BE2C (cell line): Measurements from ENCODE around the gene KCNMA1.

Experiments
- DNase-seq: peaks from one replicate; pipeline ENCODE4 v3.0.0-alpha.2; 2020
- H3K27me3 ChIP-seq: fragments of 250-450 bp; sonication (Bioruptor Pico); 2 replicates; pipeline ENCODE4 v1.5.1; 2020; ENCODE audit warnings: mild to moderate bottlenecking
- H3K36me3 ChIP-seq: fragments of 250-450 bp; sonication (Bioruptor Pico); 2 replicates; pipeline ENCODE4 v1.5.1; 2020; ENCODE audit warnings: mild to moderate bottlenecking
- H3K4me1 ChIP-seq: fragments of 250-450 bp; sonication (Bioruptor Pico); 2 replicates; pipeline ENCODE4 v1.5.1; 2020
- H3K4me3 ChIP-seq: 2 replicates; pipeline ENCODE4 v1.5.1; 2011; ENCODE audit warnings: low read depth, low read length
- H3K9me3 ChIP-seq: fragments of 250-450 bp; sonication (Bioruptor Pico); 2 replicates; pipeline ENCODE4 v1.5.1; 2020
- TF ChIP-seq, protein P1 (sequence below): IDR thresholded peaks from 2 replicates; pipeline ENCODE4 v1.5.1; 2012; ENCODE audit warnings: mild to moderate bottlenecking, low read depth, low read length

KCNMA1 gene

DNA sequence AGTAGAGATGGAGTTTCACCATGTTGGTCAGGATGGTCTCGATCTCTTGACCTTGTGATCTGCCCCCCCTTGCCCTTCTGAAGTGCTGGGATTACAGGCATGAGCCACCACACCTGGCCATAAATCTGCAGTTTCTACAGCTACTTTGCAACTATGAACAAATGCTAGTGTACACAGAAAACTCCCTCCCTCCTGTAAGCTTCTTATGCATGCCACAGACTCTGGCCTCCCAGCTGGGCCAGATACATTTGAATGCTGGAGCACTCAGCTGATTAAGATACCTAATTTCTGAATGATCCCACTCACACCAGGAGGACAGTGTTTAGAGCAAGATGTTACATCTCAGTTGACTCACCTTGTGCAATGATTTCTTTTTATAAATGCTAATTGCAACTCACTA is 486.2 kb downstream of the KCNMA1 start:
- H3K9me3 ChIP-seq: no peaks in the 10 kb centered on the region
- H3K27me3 ChIP-seq: no peaks in the 10 kb centered on the region
- H3K36me3 ChIP-seq: no peaks in the 10 kb centered on the region
- no peaks in the 10 kb centered on the region for H3K4me1 ChIP-seq
- DNase-seq: no peak
- TF ChIP-seq, protein P1, sequence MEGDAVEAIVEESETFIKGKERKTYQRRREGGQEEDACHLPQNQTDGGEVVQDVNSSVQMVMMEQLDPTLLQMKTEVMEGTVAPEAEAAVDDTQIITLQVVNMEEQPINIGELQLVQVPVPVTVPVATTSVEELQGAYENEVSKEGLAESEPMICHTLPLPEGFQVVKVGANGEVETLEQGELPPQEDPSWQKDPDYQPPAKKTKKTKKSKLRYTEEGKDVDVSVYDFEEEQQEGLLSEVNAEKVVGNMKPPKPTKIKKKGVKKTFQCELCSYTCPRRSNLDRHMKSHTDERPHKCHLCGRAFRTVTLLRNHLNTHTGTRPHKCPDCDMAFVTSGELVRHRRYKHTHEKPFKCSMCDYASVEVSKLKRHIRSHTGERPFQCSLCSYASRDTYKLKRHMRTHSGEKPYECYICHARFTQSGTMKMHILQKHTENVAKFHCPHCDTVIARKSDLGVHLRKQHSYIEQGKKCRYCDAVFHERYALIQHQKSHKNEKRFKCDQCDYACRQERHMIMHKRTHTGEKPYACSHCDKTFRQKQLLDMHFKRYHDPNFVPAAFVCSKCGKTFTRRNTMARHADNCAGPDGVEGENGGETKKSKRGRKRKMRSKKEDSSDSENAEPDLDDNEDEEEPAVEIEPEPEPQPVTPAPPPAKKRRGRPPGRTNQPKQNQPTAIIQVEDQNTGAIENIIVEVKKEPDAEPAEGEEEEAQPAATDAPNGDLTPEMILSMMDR: no peak
- H3K4me3 ChIP-seq: no peak overlapping the region

DNA sequence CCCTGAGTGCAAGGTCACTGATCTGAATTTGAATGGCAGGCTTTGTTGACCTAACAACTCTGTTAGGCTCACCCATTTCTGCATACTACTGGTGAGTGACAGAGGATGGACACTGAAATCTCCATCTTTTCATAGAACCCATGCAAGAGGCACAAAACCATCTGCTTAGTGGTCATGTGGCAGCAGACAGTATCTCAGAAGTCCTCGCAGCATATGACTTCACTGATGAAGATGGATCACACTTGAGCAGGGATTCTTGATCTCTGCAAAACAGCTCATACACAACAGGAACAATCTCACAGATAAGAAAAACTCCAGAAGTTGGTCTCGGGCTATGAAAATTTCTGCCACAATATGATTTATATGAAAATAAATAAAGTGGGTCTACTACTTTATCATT is 487.9 kb downstream of the KCNMA1 start:
- no peaks in the 10 kb centered on the region for H3K27me3 ChIP-seq
- no peak for DNase-seq
- no peaks in the 10 kb centered on the region for H3K9me3 ChIP-seq
- no peak overlapping the region for H3K4me3 ChIP-seq
- H3K4me1 ChIP-seq: no peaks in the 10 kb centered on the region
- H3K36me3 ChIP-seq: no peaks in the 10 kb centered on the region
- TF ChIP-seq, protein P1: no peak

DNA sequence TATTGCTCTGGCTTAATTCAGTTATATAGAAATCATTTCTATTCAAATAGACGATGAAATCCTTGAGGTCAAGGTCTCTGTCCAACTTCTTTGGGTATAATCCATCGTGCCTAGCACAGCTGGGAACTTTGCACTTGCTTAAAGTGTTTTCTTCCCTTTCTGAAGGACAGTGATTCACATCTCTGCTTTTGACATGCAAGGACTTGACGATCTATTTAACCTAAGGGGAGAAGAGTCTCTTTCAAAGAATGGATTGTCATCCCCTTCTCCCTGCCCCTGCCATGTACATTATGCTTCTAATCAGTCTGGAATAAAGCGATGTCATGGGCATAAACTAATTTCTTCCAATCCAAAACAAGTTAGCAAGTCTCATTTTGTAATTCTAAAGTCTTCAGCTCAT is 488.6 kb downstream of the KCNMA1 start:
- H3K9me3 ChIP-seq: no peaks in the 10 kb centered on the region
- no peaks in the 10 kb centered on the region for H3K4me1 ChIP-seq
- TF ChIP-seq, protein P1: no peak
- no peaks in the 10 kb centered on the region for H3K27me3 ChIP-seq
- DNase-seq: no peak
- H3K4me3 ChIP-seq: no peak overlapping the region
- H3K36me3 ChIP-seq: no peaks in the 10 kb centered on the region

DNA sequence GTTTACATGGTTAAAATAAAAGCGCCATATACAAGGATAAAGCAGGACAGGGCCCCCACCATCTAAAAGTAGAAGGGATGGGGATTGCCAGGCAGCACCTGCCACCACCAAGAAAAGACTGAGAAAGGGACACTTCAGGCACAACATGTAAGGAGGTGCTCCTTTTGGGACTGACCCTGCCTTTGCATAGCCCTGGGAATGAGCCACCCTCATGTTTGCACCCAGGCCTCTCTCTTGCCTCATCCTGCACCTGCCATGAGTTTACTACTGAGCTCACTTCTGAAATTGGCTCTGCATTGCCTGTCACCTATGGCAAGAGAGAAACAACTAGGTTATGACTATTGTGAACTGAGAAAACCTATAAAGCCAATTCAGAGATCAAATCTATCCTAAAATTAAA is 489.7 kb downstream of the KCNMA1 start:
- H3K9me3 ChIP-seq: no peaks in the 10 kb centered on the region
- H3K4me3 ChIP-seq: no peak overlapping the region
- no peaks in the 10 kb centered on the region for H3K36me3 ChIP-seq
- H3K27me3 ChIP-seq: no peaks in the 10 kb centered on the region
- H3K4me1 ChIP-seq: no peaks in the 10 kb centered on the region
- TF ChIP-seq, protein P1: no peak
- DNase-seq: no peak

DNA sequence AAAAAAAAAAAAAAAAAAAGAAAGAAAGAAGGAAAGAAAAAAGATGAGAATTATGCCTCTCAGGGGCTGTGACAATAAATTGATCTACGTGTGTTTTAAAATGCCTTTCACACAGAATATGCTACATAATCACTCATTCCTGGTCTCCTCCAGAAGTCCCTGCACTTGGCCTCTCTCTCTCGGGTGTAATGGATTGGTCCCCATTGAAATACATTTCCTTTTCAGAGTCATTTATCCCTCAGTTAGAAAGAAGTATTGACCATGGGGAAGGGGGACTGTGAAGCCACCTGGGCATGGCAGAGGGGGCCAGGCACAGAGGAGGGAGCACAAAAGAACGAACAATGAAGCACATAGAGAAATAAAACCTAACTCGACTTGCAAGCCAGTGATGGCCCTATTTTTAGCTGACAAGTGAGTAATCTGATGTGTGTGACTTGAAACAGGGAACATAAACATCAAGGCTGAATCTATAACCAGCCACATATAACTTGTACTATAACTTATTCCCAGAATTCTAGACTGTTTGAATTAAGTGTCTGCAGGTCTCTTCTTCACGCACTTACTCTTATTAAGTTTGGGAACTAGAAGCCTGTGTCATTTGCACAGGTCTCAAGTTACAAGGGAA is 490.8 kb downstream of the KCNMA1 start:
- H3K36me3 ChIP-seq: no peaks in the 10 kb centered on the region
- no peaks in the 10 kb centered on the region for H3K27me3 ChIP-seq
- H3K9me3 ChIP-seq: no peaks in the 10 kb centered on the region
- TF ChIP-seq, protein P1: no peak
- no peak overlapping the region for H3K4me3 ChIP-seq
- no peaks in the 10 kb centered on the region for H3K4me1 ChIP-seq
- no peak for DNase-seq

DNA sequence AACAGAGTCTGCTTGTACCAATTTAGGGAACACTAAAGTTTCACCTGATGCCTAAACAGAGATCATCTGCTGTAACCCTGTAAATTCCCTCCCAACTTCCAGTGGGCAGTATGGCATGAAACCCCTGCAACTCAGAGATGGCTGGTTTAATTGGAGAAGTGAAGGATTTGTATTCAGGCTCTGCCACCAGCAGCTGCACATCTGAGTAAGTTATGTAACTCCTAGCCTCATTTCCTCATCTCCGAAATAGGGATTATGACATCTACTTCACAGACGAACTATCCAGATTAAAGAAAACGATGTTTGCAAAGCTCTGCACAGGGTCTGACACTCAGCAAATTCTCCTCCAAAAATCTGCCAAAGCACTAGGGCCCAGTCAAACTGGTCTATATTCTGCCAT is 493.0 kb downstream of the KCNMA1 start:
- Histone ChIP-seq H3K27me3 (no peaks in the 10 kb centered on the region), H3K4me3 (no peak overlapping the region), H3K36me3 (no peaks in the 10 kb centered on the region), H3K4me1 (no peaks in the 10 kb centered on the region), H3K9me3 (no peaks in the 10 kb centered on the region)
- TF ChIP-seq, protein P1: no peak
- DNase-seq: no peak
